Transverse colon (tissue), 4 donors: ENCODE data around the gene UPF3B. TPM values are rescaled to one million over a fixed set of nuclear protein-coding genes. Genes with fewer than 3 reads are reported as not detected.
A peak's percentile ranks its signal among the peaks of the same experiment; 100 is the strongest.

Experiments used
- DNase-seq: peaks from one replicate; pipeline ENCODE4 v3.0.0-alpha.2; 2019
- H3K27ac ChIP-seq, 4 donors: fragments of 200-600 bp; sonication (generic); 2 replicates each; pipeline ENCODE4 v1.5.1; 2016 to 2018; ENCODE audit warnings: inconsistent platforms in 4 of 4
- H3K27me3 ChIP-seq: fragments of 200-600 bp; sonication (generic); 2 replicates; pipeline ENCODE4 v1.5.1; 2017; ENCODE audit warnings: inconsistent platforms
- H3K36me3 ChIP-seq, 4 donors: fragments of 200-600 bp; sonication (generic); 2 replicates each; pipeline ENCODE4 v1.5.1; 2017 to 2019; ENCODE audit warnings: inconsistent platforms in 4 of 4
- H3K4me1 ChIP-seq, 4 donors: fragments of 200-600 bp; sonication (generic); 2 replicates each; pipeline ENCODE4 v1.5.1; 2017 to 2020; ENCODE audit warnings: inconsistent platforms in 4 of 4
- H3K4me3 ChIP-seq, 4 donors: fragments of 200-600 bp; sonication (generic); 1 replicate in 1 of 4; 2 replicates in 3 of 4; pipeline versions ENCODE4 v1.5.1 to v1.6.1; 2017 to 2019; ENCODE audit warnings: inconsistent platforms in 4 of 4
- H3K9me3 ChIP-seq, 2 donors: fragments of 200-600 bp; sonication (generic); 2 replicates each; pipeline ENCODE4 v1.5.1; 2017 to 2019; ENCODE audit warnings: inconsistent platforms in 2 of 2
- CTCF ChIP-seq, 5 experiments: fragments of 200-600 bp in 3 of 5; fragments of 450-650 bp in 2 of 5; sonication (generic) in 3 of 5; IDR thresholded peaks; 1 replicate in 2 of 5; 2 replicates in 3 of 5; pipeline ENCODE4 v1.5.1; 2016 to 2017; ENCODE audit warnings: antibody characterized with exemption in 5 of 5, inconsistent platforms in 3 of 5, mild to moderate bottlenecking in 2 of 5, moderate library complexity in 1 of 5
- EP300 ChIP-seq: sonication (generic); formaldehyde crosslinking; IDR thresholded peaks from one replicate; pipeline ENCODE4 v1.6.1; 2017; ENCODE audit warnings: antibody characterized with exemption, low read depth
- POLR2A ChIP-seq: fragments of 450-650 bp; IDR thresholded peaks from one replicate; pipeline ENCODE4 v1.6.1; 2016; ENCODE audit warnings: antibody characterized with exemption, mild to moderate bottlenecking, moderate library complexity
- POLR2AphosphoS5 ChIP-seq, 3 donors: sonication (generic); formaldehyde crosslinking; IDR thresholded peaks; one replicate each; pipeline ENCODE4 v1.6.1; 2016; ENCODE audit warnings: antibody characterized with exemption in 3 of 3
- WGBS, 2 donors: methylation state at CpG; one replicate each; pipeline ENCODE4 v1.1.5; 2018; ENCODE audit warnings: low coverage in 1 of 2; 5-methylcytosine and 5-hydroxymethylcytosine counted together
- in situ Hi-C, 4 donors: fragments of 200-750 bp; cut with MboI; loops; one replicate each; pipeline versions ENCODE4 v1.15.0 to v1.15.1; 2017; ENCODE audit warnings: low sequenced_read_pairs in 3 of 4, low pct_ligation_motif_present in 1 of 4, low pct_unique_long_range_greater_than_20kb in 1 of 4
- intact Hi-C: fragments of 100-400 bp; cut with DNase I; formaldehyde crosslinking; loops from one replicate; pipeline ENCODE4 v1.15.1; 2023; ENCODE audit warnings: low total_unique reads
- small RNA-seq, 4 donors: library from RNA; depleted of rRNA; stranded (forward); fragments of <200 nt; gene quantifications; one replicate each; pipeline ENCODE3, GENCODE V24; 2016
- total RNA-seq, 4 donors: library from RNA; depleted of rRNA; stranded (reverse); fragments of >200 nt; gene quantifications; one replicate each; pipeline ENCODE4 v1.1.0, GENCODE V29; 2016

Gene UPF3B
- total RNA-seq, 4 donors from 2014 or later = 3.4 to 16.8 (median 5.7) TPM

- Histone ChIP-seq H3K27ac (peak within 1 kb of the TSS; percentile 81 to 95 (median 94)), H3K27me3 (no peaks in the 10 kb centered on the region), H3K4me3 (peak within 1 kb of the TSS; percentile 29 to 83 (median 64)), H3K36me3 (no peaks in the 10 kb centered on the region), H3K4me1 (peaks cover 0 to 34% (median 10%) of the 10 kb centered on the region in 4 donors), H3K9me3 (no peaks in the 10 kb centered on the region)
- TF ChIP-seq POLR2AphosphoS5 (IDR thresholded peaks at IDR 0.05) (peak; percentile 82 to 91 (median 82)), EP300 (no peak), CTCF (IDR thresholded peaks at IDR 0.05) (no peak), POLR2A (peak; percentile 77)
- in situ Hi-C loops = no loop called here
- DNase-seq = peak; percentile 86
- intact Hi-C loops = no loop called here
- WGBS, 2 donors = 43% methylated on average over 58 of the region's 58 CpGs; no CpG with 5 or more reads in 1 of the 2 donors
Observed at GRCh38 chrX:119791437-119792231, 61.1 kb downstream of the UPF3B start, which contains the start of gene RPL39. Gene RPL39, minus strand, starts transcription at chrX:119791630. Its CDS starts 54 bp downstream, at chrX:119791576.

GRCh38 chrX:119790977-119791436 lies 61.8 kb downstream of the UPF3B start:
- H3K36me3 ChIP-seq = no peaks in the 10 kb centered on the region
- H3K27me3 ChIP-seq = no peaks in the 10 kb centered on the region
- WGBS, 2 donors = 49% methylated on average over 31 of the region's 31 CpGs; no CpG with 5 or more reads in 1 of the 2 donors
- peak overlapping the region; percentile 22 to 83 (median 64) for H3K4me3 ChIP-seq
- intact Hi-C loops (no loop called here), in situ Hi-C loops (no loop called here)
- TF ChIP-seq POLR2A (no peak), POLR2AphosphoS5 (IDR thresholded peaks at IDR 0.05) (no peak), CTCF (IDR thresholded peaks at IDR 0.05) (no peak), EP300 (no peak)
- peaks cover 0 to 34% (median 10%) of the 10 kb centered on the region in 4 donors for H3K4me1 ChIP-seq
- no peaks in the 10 kb centered on the region for H3K9me3 ChIP-seq
- DNase-seq = peak; percentile 27
- H3K27ac ChIP-seq = peak overlapping the region; percentile 81 to 95 (median 94)

GRCh38 chrX:119784747-119785446 lies 67.9 kb downstream of the UPF3B start:
- peak; percentile 38 to 46 (median 43) for TF ChIP-seq CTCF (IDR thresholded peaks at IDR 0.05)
- TF ChIP-seq POLR2A = no peak
- no peak for TF ChIP-seq EP300
- TF ChIP-seq POLR2AphosphoS5 (IDR thresholded peaks at IDR 0.05) = no peak
- no peaks in the 10 kb centered on the region for H3K36me3 ChIP-seq
- 45 to 66% methylated on average over 4 to 14 of the region's 14 CpGs for WGBS, 2 donors
- intact Hi-C loops = no loop called here
- in situ Hi-C loops = no loop called here
- H3K4me3 ChIP-seq = no peak overlapping the region
- H3K4me1 ChIP-seq = peaks cover 0 to 26% (median 6%) of the 10 kb centered on the region in 4 donors
- H3K27ac ChIP-seq = no peak overlapping the region
- peak; percentile 49 for DNase-seq
- no peaks in the 10 kb centered on the region for H3K9me3 ChIP-seq
- H3K27me3 ChIP-seq = no peaks in the 10 kb centered on the region

Small RNAs within 50 kb of the gene (small RNA-seq; reads per million reads assigned to genes)
- gene SNORA69 = 0 reads per million in 4 donors

Other genes with a start within 250 kb of the UPF3B start
- gene NKRF, start 246.5 kb downstream of the UPF3B start, total RNA-seq = 1 to 10 TPM; 1.5 to 6.8 (median 3.3) TPM
- 10 to 100 TPM in 3 of 4 donors, 1 to 10 TPM in 1; 9.4 to 88.2 (median 21.8) TPM for gene SEPTIN6, start 159.8 kb downstream of the UPF3B start, total RNA-seq
- gene SOWAHD, start 94.4 kb downstream of the UPF3B start, total RNA-seq = 1 to 10 TPM in 1 of 4 donors, under 1 TPM in 1, not detected in 2; 0.64 to 1.5 TPM
- 1,000 to 10,000 TPM in 2 of 4 donors, 100 to 1,000 TPM in 2; 246 to 2,878 (median 1,753) TPM for gene RPL39, start 61.3 kb downstream of the UPF3B start, total RNA-seq
- 10 to 100 TPM in 2 of 4 donors, 1 to 10 TPM in 2; 1.9 to 16.7 (median 10.1) TPM for gene RNF113A, start 18.8 kb upstream of the UPF3B start, total RNA-seq
- gene NDUFA1, start 18.9 kb upstream of the UPF3B start, total RNA-seq = 100 to 1,000 TPM in 1 of 4 donors, 10 to 100 TPM in 3; 11.9 to 128 (median 70.9) TPM
- not detected for gene AKAP14, start 42.9 kb upstream of the UPF3B start, total RNA-seq
- gene NKAP, start 90.8 kb upstream of the UPF3B start, total RNA-seq = 10 to 100 TPM in 2 of 4 donors, 1 to 10 TPM in 2; 2.6 to 14.7 (median 8.5) TPM
- not detected for gene RHOXF2B, start 224.7 kb upstream of the UPF3B start, total RNA-seq